Activated CD8-positive, alpha-beta T cell treated with anti-CD3 and anti-CD28 coated beads for 36 hours (primary cell): ENCODE data around the gene RBP4. TPM values are rescaled to one million over a fixed set of nuclear protein-coding genes. Genes with fewer than 3 reads are reported as not detected.
"Not testable (repeated sequence)": the region's sequence is repeated elsewhere in the genome, so short reads cannot be mapped to it uniquely, and the experiment has no call there.

Experiments
- ATAC-seq: fragments of 200-7000 bp; cut with Tn5 transposase; one replicate; pipeline ENCODE4 v1.10.0; 2021; ENCODE audit warnings: mild to moderate bottlenecking, moderate library complexity
- CTCF ChIA-PET: fragments of 350-600 bp; sonication (Branson Sonifier 250); formaldehyde crosslinking; loops from one replicate; lab custom pipeline; 2021; ENCODE audit warnings: antibody characterized with exemption; lab: Charles Lee
- POLR2A ChIA-PET: fragments of 350-600 bp; sonication (Branson Sonifier 250); formaldehyde crosslinking; loops from one replicate; lab custom pipeline; 2021; ENCODE audit warnings: antibody characterized with exemption; lab: Charles Lee
- DNase-seq: peaks from one replicate; pipeline ENCODE4 v3.0.0-alpha.2; 2020
- H3K27ac Mint-ChIP-seq: one replicate; pipeline ENCODE4 v1.8.0; 2021; ENCODE audit warnings: mild to moderate bottlenecking, mixed read lengths
- H3K27me3 Mint-ChIP-seq: one replicate; pipeline ENCODE4 v1.8.0; 2021; ENCODE audit warnings: mixed read lengths
- H3K36me3 Mint-ChIP-seq: one replicate; pipeline ENCODE4 v1.8.0; 2021; ENCODE audit warnings: low read depth, mixed read lengths
- H3K4me1 Mint-ChIP-seq: one replicate; pipeline ENCODE4 v1.8.0; 2021; ENCODE audit warnings: low read depth, mixed read lengths
- H3K4me3 Mint-ChIP-seq: one replicate; pipeline ENCODE4 v1.8.0; 2021; ENCODE audit warnings: mild to moderate bottlenecking, moderate library complexity, mixed read lengths
- H3K9me3 Mint-ChIP-seq: one replicate; pipeline ENCODE4 v1.8.0; 2021; ENCODE audit warnings: mixed read lengths
- intact Hi-C: fragments of 100-400 bp; cut with micrococcal nuclease; formaldehyde crosslinking; loops from one replicate; pipeline ENCODE4 v1.10.0; 2022
- total RNA-seq, 2 experiments: library from RNA; stranded (reverse); gene quantifications; one replicate each; pipeline ENCODE4 v1.2.3, GENCODE V29; 2021
- TF ChIP-seq, protein P1 (sequence below): fragments of 200-600 bp; IDR thresholded peaks from one replicate; pipeline ENCODE4 v1.8.0; 2022; ENCODE audit warnings: antibody characterized with exemption, mild to moderate bottlenecking

The RBP4 gene
- total RNA-seq, 2 experiments from 2014 or later: not detected

DNA sequence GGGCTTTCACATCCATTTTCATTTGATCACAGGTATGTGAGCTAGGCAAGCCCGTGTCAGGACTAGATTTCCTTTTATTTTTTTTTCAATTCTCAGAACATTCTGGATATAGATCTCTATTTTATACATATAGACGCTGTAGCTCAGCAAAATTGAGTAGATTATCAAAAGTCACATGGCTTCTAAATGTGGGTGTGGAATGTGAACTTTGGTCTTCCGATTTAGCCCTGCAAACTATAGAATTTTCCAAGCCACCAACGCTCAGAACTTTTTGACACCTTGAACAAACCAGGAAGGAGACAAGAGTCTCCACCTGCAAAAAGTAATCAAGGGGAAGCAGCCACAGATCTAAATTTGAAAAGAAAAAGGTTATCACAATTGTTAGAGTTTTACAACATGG, 50.4 kb downstream of the RBP4 start:
- no peak overlapping the region for H3K4me3 Mint-ChIP-seq
- no peaks in the 10 kb centered on the region for H3K4me1 Mint-ChIP-seq
- H3K36me3 Mint-ChIP-seq: no peaks in the 10 kb centered on the region
- DNase-seq (no peak), ATAC-seq (no peak)
- H3K27ac Mint-ChIP-seq: no peak overlapping the region
- POLR2A ChIA-PET: interaction anchor here (0.8 kb wide), 1 partner anchor 148 kb away, joined by 3 read pairs; no protein-coding TSS in a partner anchor
- H3K27me3 Mint-ChIP-seq: peaks cover 3% of the 10 kb centered on the region
- no peaks in the 10 kb centered on the region for H3K9me3 Mint-ChIP-seq
- CTCF ChIA-PET: interaction anchor here (1.2 kb wide), 1 partner anchor 130 kb away, joined by 3 read pairs; no protein-coding TSS in a partner anchor
- TF ChIP-seq, protein P1, sequence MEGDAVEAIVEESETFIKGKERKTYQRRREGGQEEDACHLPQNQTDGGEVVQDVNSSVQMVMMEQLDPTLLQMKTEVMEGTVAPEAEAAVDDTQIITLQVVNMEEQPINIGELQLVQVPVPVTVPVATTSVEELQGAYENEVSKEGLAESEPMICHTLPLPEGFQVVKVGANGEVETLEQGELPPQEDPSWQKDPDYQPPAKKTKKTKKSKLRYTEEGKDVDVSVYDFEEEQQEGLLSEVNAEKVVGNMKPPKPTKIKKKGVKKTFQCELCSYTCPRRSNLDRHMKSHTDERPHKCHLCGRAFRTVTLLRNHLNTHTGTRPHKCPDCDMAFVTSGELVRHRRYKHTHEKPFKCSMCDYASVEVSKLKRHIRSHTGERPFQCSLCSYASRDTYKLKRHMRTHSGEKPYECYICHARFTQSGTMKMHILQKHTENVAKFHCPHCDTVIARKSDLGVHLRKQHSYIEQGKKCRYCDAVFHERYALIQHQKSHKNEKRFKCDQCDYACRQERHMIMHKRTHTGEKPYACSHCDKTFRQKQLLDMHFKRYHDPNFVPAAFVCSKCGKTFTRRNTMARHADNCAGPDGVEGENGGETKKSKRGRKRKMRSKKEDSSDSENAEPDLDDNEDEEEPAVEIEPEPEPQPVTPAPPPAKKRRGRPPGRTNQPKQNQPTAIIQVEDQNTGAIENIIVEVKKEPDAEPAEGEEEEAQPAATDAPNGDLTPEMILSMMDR: no peak
- intact Hi-C loops: no loop called here

DNA sequence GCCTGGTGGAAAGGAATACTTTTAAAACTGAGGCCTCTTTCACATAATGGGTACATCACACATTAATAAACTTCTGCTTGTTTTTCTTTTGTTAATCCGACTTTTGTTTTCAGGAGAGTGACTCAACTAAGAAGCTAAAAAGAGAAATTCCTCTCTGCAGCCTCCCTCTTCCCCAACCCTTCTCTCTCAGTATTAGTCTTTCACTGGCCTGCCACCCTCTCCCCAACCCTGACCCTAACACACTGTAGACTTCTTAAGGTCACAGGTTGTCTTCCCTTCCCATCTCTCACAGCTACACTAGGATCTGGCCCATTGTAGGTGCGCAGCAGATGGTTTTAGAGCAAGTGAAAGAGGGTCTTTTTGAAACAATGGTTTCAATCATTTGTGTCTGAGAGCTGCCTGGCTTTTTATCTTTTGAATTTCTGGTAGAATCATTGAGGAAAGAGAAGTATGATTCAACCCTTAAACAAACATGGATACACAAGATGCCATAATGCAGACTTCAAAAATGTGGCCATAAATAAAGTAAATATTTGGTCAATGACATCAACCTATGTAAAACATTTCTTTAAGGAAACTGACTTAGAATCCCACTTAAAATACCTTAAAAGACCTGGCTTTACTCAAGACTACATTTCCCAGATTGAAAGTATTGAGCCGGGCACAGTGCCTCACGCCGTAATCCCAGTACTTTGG, 52.5 kb downstream of the RBP4 start:
- intact Hi-C loops: loop anchor here (10.0 kb wide), 1 partner anchor 266 kb away; no protein-coding TSS in a partner anchor
- ChIA-PET CTCF (no interaction called here), POLR2A (no interaction called here)
- no peaks in the 10 kb centered on the region for H3K4me1 Mint-ChIP-seq
- TF ChIP-seq, protein P1: no peak
- H3K27me3 Mint-ChIP-seq: no peaks in the 10 kb centered on the region
- H3K36me3 Mint-ChIP-seq: no peaks in the 10 kb centered on the region
- no peaks in the 10 kb centered on the region for H3K9me3 Mint-ChIP-seq
- no peak overlapping the region for H3K4me3 Mint-ChIP-seq
- ATAC-seq: no peak
- H3K27ac Mint-ChIP-seq: no peak overlapping the region
- DNase-seq: no peak

DNA sequence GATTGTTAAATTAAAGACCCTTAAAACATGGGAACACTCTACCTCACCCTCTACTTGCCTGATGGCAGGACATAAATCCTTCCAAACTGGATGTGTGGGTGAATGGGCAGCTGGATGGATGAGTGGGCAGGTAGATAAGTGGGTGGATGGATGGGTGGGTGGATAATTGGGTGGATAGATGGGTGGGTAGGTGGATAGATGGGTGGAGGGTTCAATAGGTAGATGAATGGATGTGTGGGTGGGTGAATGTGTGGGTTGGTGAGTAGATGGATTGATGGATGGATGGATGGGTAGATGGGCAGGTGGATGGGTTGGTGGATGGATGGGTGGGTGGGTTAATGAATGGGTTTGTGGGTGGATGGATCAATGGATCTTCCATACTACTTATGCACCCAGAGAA, 53.5 kb downstream of the RBP4 start:
- Mint-ChIP-seq H3K27me3 (no peaks in the 10 kb centered on the region), H3K4me1 (no peaks in the 10 kb centered on the region), H3K36me3 (no peaks in the 10 kb centered on the region), H3K9me3 (no peaks in the 10 kb centered on the region), H3K27ac (no peak overlapping the region), H3K4me3 (no peak overlapping the region)
- ATAC-seq (no peak), DNase-seq (no peak)
- ChIA-PET POLR2A (no interaction called here), CTCF (no interaction called here)
- TF ChIP-seq, protein P1: no peak
- intact Hi-C loops: loop anchor here (10.0 kb wide), 1 partner anchor 267 kb away; no protein-coding TSS in a partner anchor

DNA sequence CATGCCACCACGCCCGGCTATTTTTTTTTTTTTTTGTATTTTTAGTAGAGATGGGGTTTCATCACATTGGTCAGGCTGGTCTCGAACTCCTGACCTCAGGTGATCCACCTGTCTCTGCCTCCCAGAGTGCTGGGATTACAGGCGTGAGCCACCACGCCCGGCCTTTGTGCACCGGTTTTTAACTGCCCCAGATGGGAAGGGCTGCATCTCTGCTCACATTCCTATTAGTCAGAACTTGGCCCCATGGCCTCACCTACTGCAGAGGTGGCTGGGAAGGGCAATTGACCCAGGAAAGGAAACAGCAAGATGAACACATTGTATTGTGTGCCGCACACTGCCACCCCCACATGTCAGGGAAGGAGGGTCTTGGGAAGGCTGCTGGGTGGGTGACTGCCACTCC, 54.0 kb downstream of the RBP4 start:
- H3K36me3 Mint-ChIP-seq, H3K4me3 Mint-ChIP-seq, H3K9me3 Mint-ChIP-seq, H3K27ac Mint-ChIP-seq, H3K4me1 Mint-ChIP-seq, ATAC-seq, POLR2A ChIA-PET, DNase-seq, H3K27me3 Mint-ChIP-seq, CTCF ChIA-PET: not testable (repeated sequence)
- intact Hi-C loops: loop anchor here (10.0 kb wide), 1 partner anchor 268 kb away; no protein-coding TSS in a partner anchor

DNA sequence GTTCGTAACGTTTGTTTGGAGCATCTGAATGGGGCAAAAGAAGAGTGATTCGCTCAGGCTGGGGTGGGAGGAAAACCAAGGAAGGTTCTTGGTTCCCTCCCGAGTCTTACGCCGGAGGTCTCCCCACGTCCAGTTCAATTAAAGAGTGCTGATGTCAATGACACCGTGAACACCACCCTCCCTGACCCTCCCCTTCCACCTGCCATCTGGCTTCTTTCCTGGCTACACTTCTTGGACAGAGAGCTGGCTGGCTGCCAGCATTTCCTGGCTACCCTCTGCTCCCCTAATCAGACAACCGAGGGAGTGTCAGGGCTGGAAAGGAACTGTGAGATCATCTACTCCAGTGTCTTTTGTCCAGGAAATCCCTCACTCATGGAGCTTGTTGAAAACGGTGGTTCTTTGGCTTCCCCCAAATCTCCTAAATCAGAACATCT, 58.7 kb downstream of the RBP4 start:
- TF ChIP-seq, protein P1: peak; percentile 47

More for the DNA sequence above, 58.7 kb downstream of the RBP4 start:
- Mint-ChIP-seq H3K4me1 (no peaks in the 10 kb centered on the region), H3K9me3 (no peaks in the 10 kb centered on the region), H3K4me3 (no peak overlapping the region), H3K36me3 (no peaks in the 10 kb centered on the region), H3K27me3 (peaks cover 4% of the 10 kb centered on the region), H3K27ac (no peak overlapping the region)
- intact Hi-C loops: loop anchor here (10.0 kb wide), 1 partner anchor 272 kb away; no protein-coding TSS in a partner anchor
- CTCF ChIA-PET: interaction anchor here (0.8 to 1.0 kb wide), 2 partner anchors 10 to 273 kb away, joined by 3 to 4 read pairs; no protein-coding TSS in a partner anchor
- DNase-seq (no peak), ATAC-seq (no peak)
- POLR2A ChIA-PET: no interaction called here

Other genes with a start within 250 kb of the RBP4 start
- gene MYOF, start 118.9 kb downstream of the RBP4 start, total RNA-seq: 1 to 10 TPM; 4.9 to 5.4 TPM
- gene CEP55, start 104.6 kb downstream of the RBP4 start, total RNA-seq: 10 to 100 TPM; 44.6 to 45.0 TPM
- not detected for gene FFAR4, start 34.6 kb downstream of the RBP4 start, total RNA-seq
- not detected for gene PDE6C, start 11.3 kb upstream of the RBP4 start, total RNA-seq
- gene FRA10AC1, start 101.4 kb upstream of the RBP4 start, total RNA-seq: 10 to 100 TPM; 15.1 to 15.8 TPM
- gene LGI1, start 156.7 kb upstream of the RBP4 start, total RNA-seq: not detected